Ecto neural progenitor cell (in vitro differentiated cells): ENCODE results near the gene SSBP3.
"Not testable (repeated sequence)": the region's sequence is repeated elsewhere in the genome, so short reads cannot be mapped to it uniquely, and the experiment has no call there.

Experiments used
- DNase-seq: peaks from one replicate; pipeline ENCODE4 v3.0.0-alpha.2; 2018; ENCODE audit warnings: low spot score

The SSBP3 gene

DNA sequence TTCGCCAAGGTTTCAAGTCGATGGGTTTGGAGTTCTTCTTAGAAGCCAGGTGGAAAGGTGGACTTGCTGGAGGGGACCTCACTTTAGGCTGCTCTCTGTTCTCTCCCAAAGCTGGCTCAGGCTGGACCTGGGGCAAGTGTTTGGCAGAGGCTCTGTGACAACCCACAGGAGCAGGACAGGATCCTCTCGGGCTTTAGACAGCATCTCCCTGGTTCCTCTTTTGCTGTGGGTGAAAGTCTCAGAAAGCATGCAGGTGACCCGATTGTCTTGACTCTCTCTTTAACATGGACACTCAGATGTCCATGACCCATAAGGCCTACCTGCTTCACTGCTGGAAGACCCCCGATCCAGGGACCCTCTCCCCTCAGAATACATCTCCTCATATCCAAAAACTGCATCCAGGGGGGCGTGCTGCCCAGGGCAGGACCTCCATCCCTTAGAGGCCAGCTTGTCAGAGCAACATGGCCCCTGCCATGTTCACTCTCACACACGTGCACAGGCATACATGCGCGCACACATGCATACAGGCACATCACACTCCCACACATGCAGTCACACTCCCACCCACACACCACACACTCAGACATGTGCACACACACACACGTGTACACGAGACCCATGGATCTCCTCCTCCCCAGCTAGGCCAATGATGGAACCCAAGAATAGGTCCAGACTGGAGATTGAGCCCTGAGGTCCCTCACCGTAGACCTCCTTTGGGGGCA is 184.9 kb downstream of the SSBP3 start:
- DNase-seq, result no peak

DNA sequence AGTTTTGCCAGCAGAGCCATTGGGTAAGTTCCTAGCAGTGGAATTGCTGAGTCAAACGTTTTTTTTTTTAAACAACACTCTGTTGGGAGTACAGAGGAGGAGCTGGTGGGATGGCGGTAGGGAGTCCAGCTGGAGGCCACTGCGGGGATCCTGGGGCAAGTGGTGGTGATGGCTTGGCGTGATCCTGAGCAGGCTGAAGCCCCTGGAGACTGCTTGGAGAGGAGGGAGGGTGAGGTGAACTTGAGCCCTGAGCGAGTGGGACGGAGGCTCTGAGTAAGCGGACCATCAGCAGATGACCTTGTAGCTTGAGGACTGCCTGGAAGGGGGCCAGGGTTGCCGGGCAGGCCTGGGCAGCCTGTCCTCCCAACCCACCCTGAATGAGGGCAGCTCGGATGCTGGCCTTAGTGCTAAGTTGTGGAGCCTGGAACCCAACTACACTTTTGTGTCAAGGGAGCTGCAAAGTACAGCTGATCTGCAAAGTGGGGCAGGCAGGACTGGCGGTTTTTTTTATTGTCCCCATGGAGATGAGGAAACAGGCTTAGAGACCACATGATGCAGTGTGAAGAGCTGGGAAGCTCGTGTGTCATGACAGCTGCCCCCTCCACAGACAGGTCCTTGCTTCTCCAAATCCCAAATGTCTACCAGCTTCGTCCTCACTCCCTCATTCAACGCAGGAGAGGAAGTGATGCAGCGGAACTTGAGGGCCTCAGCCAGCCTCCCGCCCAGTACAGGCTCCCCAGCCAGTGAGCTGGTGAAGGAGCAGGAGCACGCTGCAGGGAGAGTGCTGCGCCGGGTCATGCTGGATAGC is 186.0 kb downstream of the SSBP3 start:
- no peak for DNase-seq

DNA sequence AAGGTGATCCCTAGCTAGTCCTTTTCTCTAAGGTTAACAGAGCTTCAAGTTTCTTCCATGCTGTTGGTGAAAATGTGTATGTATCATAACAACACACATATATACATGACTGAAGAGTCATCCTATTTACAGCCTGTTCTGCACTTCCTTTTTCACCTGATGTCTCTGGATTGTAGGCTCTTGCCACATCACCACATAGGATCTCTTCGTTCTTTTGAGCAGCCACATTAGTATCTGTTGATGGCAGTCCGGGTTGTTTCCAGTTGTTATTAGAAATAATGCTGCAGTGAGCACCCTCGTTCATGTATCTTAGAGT is 186.5 kb downstream of the SSBP3 start:
- DNase-seq, result no peak

DNA sequence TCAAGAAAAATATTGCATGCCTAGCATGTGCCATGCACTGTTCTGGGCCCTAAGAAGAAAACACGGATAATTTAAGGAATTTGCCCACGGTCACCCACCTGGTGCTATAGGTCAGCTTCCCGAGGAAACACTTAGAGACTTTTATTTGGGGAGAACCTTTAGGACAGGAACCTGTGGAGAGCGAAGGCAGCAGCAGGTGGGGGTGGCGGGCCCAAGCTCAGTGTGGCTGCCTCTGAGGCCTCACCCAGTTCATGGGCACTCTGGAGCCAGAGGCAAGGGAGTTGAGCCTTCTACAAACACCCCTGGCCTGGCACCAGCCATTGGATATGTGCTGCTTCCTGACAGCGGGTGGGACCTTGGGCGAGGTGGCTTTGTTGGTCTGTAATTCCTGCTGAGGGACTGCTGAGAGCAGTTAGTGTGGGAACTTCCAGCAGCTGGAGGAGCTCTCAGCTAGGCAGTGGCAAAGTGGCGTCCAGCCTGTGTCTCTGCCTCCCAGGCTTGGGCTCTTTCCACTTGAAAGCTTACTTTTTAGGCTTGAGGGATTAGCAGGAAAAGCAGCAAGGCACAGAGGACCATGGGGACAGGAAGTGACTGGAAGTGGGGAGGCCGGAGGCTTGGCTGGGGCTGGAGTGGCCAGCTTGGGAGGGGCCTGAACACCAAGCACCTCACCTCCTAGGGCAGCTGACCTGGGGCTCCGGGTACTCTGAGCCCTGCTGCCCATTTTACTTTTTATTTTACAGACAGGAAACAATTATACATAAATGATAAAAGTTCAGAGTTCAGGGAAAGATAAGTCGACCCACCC is 187.1 kb downstream of the SSBP3 start:
- DNase-seq, result no peak

DNA sequence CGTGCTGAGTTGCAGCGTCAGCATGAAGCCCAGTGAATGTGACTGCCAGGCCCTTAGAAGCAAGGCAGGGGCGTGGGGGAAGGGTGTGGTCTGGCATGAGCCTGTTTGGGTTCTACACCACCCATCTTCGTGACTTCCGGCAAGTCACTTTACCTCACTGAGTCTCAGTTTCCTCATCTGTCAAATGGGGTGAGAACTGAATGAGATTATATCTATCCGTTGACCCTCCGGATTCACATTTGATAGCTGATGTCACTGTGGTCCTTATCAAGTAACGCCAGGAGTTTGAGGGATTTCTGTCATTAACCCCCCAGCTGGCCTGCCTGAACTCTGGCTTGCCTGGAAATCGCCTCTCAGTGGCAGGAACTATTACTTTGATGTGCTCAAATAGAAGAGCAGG is 190.7 kb downstream of the SSBP3 start:
- no peak for DNase-seq

DNA sequence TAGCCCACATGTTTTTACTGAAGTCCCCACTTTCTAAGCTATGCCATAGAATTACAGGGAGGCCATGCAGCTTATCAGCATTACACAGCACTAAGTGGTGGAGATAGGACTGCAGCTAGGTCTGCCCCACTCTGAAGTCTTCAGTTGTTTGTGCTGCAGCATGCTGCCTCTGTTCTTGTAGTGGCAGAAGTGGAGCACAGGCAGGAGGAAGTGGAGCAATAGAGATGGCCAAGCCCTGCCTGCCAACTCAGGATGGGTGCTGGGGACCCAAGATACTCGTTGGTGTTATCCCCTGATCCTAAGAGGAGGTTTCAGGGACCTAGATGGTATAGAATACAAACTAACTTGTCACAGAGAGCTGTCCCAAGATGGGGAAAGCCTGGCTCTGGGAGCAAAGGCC is 193.3 kb downstream of the SSBP3 start:
- DNase-seq, result no peak

DNA sequence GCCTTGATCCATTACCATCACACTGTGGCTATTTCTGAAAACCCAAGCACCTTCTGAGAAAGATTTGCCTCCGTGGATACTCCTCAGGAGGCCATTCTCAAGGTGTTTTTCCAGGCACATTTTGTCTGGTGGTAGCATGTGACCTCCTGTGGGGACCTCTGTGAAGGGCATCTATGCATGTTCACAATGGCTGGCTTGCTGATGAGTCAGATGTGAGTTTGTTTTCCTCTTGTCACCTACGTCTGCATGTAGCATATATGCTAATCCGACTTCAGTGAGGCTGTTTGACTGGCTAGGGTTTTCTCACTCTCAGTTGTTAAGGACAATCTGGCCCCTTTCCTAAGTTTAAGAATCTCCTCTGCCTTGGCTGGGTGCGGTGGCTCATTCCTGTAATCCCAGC is 198.3 kb downstream of the SSBP3 start:
- DNase-seq, result not testable (repeated sequence)

DNA sequence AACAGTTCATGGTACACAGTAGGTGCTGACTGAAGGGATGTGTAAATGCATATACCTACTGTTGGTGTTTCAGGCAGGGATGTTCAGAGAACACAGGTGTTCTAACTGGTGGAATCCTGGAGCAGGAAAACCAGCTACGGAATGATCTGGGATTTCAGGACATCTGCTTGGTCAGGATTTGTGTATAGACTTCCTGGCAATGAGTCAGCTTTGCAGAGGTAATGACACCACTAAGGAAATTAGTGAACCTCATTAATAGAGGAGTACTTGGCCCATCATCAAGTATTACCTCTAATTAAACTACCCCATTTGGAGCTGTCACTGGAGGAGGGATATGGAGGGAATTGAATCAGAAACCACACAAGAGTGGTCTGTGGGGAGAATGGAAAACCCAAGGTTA is 198.9 kb downstream of the SSBP3 start:
- no peak for DNase-seq

DNA sequence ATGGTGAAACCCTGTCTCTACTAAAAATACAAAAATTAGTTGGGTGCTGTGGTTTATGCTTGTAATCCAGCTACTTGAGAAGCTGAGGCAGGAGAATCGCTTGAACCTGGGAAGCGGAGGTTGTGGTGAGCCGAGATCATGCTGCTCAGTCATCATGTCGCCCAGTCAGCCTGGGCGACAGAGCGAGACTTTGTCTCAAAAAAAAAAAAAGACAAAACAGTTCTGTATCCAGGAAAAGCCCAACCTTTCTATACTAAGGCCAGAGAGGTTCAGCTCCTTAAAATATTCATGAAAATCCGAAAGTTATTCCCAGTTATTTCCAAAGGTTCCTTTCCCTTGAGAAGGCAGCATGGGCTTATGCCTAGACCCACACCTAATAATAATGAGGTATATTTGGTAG is 202.0 kb downstream of the SSBP3 start:
- no peak for DNase-seq

DNA sequence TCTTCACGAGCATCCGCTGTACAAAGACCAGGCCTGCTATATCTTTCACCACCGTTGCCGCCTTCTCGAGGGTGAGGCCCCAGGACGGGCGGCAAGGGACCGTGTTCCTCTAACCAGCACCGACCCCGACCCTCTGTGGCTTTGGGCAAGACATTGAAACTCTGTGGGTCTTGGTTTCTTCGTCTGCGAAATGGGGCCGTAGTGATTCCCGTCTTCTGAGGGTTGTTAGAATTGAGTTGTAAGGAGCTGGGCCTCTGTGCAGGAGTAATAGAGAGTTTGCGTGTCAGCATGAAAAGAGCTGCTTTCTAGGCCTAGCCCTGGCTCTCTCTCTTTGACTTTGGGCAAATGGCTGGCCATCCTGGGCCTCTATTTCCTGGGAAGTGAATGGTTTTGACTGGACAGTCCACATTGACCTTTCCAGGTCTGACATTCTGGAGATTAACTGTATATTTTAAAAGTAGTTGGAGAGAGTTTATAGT is 205.6 kb downstream of the SSBP3 start:
- no peak for DNase-seq

DNA sequence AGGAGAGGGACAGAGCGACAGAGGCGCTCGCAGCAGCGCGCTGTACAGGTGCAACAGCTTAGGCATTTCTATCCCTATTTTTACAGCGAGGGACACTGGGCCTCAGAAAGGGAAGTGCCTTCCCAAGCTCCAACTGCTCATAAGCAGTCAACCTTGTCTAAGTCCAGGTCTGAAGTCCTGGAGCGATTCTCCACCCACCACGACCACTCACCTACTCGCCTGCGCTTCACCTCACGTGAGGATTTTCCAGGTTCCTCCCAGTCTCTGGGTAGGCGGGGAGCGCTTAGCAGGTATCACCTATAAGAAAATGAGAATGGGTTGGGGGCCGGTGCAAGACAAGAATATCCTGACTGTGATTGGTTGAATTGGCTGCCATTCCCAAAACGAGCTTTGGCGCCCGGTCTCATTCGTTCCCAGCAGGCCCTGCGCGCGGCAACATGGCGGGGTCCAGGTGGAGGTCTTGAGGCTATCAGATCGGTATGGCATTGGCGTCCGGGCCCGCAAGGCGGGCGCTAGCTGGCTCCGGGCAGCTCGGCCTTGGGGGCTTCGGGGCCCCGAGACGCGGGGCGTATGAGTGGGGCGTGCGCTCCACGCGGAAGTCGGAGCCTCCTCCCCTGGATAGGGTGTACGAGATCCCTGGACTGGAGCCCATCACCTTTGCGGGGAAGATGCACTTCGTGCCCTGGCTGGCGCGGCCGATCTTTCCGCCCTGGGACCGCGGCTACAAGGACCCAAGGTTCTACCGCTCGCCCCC is 206.3 kb downstream of the SSBP3 start, which contains the start of the genes CYB5RL and MRPL37:
Gene CYB5RL, minus strand, starts transcription at position 266 of the 754 bp plus-strand sequence. CDS start 4,414 bp downstream, outside the sequence.
Gene MRPL37, plus strand, starts transcription at position 403 of the 754 bp plus-strand sequence. Its CDS starts 77 bp downstream, at position 480.
- DNase-seq, result peak; percentile 95

DNA sequence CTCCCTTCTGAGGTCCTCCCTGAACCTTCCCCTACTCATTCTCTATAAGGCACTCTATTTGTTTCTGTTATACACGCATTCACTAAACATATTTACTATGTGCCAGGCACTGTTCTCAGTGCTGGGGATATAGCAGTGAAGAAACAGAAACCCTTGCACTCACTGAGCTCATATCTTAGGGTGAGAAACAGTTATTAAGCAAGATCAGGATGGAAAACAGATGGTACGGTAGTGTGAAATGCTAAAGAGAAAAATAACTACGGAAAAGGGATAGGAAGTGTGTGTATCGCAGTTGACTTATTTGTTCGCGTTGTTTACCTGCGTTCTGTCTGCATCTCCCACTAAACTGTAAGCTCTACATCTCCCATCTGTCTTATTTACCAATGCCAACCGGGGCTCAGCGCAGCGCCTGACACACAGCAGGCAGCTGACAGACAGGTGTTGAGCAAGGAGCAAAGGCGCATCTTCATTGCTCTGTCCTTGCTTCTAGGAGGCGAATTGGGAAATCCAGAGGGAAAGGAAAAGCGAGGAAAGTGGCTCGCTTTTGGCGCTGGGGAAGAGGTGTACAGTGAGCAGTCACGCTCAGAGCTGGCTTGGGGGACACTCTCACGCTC is 206.9 kb downstream of the SSBP3 start:
- no peak for DNase-seq

DNA sequence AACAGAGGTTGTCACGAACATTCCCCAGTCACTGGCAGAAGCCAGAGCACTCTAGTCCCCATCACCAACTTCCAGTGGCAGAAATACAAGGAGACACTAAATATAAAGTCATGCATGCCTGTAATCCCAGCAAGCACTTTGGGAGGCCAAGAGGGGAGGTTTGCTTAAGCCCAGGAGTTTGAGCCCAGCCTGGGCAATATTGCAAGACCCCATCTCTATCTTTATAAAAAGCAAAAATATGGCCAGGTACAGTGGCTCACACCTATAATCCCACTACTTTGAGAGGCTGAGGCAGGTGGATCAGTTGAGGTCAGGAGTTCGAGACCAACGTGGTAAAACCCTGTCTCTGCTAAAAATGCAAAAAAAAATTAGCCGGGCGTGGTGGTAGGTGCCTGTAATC is 212.7 kb downstream of the SSBP3 start:
- no peak for DNase-seq

DNA sequence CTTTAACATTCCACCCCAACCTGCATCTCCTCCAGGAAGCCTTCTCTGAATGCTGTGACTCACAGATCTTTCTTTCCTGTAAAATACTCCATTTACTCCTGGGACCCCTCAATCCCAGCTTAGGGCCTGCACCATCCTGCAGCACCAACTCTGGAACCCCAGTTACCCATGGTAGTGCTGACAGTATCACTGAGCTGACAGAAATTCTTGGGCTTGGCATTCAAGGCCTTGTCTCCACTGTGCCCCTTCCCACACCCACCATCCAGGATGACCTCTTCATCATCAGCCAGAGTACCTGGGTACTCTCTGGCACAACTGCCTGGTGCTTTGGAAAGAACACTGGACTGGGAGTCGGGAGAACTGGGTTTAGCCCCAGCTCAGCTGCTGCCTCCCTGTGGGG is 214.7 kb downstream of the SSBP3 start:
- DNase-seq, result no peak

DNA sequence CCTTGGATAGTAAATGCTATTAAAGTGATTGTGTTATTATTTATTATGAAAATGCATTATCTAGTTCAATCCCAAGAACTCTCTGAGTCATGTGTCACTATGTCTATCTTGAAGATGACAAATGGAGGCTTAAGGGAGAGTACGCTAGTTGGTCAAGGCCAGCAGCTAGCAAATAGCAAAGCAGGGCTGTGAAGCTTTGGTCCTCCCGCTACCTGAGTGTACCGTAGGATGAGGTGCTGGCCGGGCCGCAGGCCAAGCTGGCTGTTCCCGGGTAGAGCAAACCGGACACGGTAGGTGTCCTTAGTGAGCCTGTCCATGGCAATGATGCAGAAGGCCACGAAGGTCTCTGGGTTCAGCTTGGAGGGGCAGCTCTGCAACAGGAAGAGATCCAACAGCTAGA is 215.7 kb downstream of the SSBP3 start:
- no peak for DNase-seq

DNA sequence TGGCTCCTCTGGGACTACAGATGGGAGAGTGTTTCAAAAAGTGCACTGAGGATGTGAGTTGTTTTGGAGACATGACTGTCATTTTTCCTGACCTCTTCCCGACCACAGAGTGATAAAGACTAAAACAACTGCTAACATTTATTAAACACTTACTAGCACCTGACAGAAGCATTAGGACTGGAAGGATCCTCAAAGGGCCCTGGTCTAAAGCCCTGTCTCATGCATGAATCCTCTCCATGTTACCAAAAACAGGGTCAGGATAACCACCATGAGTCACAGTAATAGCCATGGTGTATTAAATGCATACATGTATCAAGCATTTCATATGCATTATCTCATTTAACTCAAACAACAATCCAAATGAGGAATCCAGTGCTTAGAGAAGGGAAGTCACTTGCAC is 217.9 kb downstream of the SSBP3 start:
- no peak for DNase-seq

DNA sequence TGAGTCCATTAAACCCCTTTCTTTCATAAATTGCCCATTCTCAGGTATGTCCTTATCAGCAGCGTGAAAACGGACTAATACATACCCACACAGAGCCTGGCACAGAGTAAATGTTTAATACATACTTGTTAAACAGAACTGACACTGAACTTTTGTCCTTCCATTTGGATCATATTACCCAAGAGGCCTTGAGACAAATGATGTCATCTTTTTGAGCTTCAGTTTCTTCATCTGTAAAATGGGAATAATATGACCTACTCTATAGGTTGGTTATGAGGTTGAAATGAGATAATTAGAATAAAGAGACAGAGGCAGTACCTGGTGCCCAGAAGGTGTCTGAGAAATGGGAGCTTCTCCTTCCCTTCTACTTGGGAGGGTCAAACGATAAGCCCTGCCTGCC is 220.1 kb downstream of the SSBP3 start:
- no peak for DNase-seq

DNA sequence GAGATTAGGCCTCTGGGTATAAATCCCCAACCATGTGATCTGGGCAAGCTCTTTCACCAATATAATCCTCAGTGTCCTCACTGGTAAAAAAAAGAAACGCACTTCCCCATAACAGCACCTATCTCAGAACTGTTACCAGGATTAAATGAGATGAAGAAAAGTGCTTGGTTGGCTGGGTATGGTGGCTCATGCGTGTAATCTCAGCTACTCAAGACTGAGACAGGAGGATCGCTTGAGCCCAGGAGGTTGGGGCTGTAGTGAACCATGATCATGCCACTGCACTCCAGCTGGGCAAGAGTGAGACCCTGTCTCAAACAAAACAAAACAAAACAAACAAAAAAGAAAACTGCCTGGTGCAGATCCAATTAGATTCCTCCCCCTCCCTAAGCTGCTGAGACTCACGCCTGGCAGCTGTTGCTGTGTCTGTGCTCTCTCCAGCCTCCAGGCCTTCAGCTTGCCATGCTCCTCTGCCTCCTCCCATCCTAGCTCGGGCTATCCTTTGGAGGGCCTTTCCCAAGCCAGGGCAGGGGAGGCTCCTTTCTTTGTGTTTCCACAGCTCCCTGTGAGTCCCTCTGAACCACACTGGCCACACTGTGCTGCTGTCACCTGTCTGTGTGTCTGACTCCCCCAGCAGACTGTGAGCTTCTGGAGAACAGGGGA is 225.4 kb downstream of the SSBP3 start:
- no peak for DNase-seq

DNA sequence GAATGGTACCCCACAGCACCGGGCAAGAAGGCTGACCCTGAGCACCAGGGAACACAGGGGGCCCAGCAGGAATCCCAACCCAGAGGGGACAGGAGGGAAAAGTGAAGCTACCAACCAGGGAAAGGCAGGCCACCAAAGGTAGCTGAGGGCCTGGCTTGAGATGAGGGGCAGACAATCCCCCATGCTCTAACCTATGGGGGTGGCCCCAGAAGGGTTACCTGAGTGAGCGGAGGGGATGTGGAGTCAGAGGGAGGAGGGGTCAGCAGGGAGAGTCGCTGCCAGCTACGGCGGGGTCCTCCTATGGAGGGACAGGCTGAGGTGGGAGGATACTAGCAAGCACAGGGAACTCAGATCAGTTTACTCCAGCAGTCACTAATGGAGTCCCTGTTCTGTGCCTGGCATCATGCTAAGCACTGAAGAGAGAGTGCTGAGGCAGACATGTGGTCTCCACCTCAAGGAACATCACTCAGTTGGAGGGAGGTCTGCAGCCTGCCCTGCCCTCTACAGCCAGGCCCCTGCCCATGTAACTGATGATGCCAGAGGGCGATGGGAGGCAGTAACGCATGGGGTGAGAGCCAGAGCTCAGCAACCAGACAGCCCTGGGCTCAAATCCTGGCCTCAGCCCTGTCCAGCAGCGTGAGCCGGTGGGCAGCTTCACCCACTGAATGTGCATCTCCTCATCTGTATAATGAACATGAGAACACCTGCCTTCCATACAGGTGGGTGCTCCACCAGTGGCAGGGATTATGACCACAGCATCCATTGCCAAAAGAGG is 227.7 kb downstream of the SSBP3 start:
- no peak for DNase-seq

DNA sequence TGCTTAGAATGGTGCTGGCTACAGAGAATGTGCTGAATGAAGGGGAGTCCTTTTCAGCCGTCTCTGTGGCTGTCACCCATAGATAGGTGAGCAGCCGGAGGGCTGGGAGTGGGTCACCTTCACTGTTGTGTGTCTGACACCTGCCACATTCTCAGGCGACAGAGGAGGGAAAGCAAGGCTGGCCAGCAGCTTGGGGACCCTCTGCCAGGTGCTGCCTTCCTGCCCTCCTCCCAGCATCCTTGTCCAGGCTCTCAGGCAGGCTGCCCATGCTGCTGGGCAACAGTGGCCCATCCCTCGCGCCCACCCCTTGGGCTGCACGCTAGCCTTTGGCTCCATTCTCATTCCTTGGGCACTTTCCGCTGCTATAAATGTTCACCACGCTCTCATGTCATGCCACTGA is 228.5 kb downstream of the SSBP3 start:
- DNase-seq, result no peak
